HFFc6 (cell line): Measurements from ENCODE around the gene FNDC3B. TPM values are rescaled to one million over a fixed set of nuclear protein-coding genes. Genes with fewer than 3 reads are reported as not detected.
A peak's percentile ranks its signal among the peaks of the same experiment; 100 is the strongest.

Experiments used
- DNase-seq: peaks from one replicate; pipeline ENCODE4 v3.0.0-alpha.2; 2018
- H3K27ac Mint-ChIP-seq: 2 replicates; pipeline ENCODE4 v1.8.0; 2020; ENCODE audit warnings: mild to moderate bottlenecking, mixed read lengths
- H3K27me3 Mint-ChIP-seq: 2 replicates; pipeline ENCODE4 v1.8.0; 2021; ENCODE audit warnings: mild to moderate bottlenecking, moderate library complexity, mixed read lengths; ENCODE audit not compliant: insufficient read depth
- H3K36me3 Mint-ChIP-seq: 2 replicates; pipeline ENCODE4 v1.8.0; 2021; ENCODE audit warnings: low read depth, mixed read lengths
- H3K4me1 Mint-ChIP-seq: 2 replicates; pipeline ENCODE4 v1.8.0; 2020; ENCODE audit warnings: low read depth, mixed read lengths
- H3K4me3 Mint-ChIP-seq: 2 replicates; pipeline ENCODE4 v1.8.0; 2020; ENCODE audit warnings: mild to moderate bottlenecking, moderate library complexity, mixed read lengths
- H3K9me3 Mint-ChIP-seq: 2 replicates; pipeline ENCODE4 v1.8.0; 2020; ENCODE audit warnings: mild to moderate bottlenecking, mixed read lengths
- total RNA-seq, 6 experiments: library from RNA; stranded (reverse); fragmentation: NEBNext Ultra II Directional; extraction: Animal tissue kit (Norgen Biotek cat#: 25700); gene quantifications; 2 replicates in 1 of 6; 3 replicates in 5 of 6; pipeline ENCODE4 v1.2.3, GENCODE V29; 2021
- TF ChIP-seq, protein P1 (sequence below): fragments of 200-600 bp; sonication (generic); IDR thresholded peaks from 2 replicates; pipeline ENCODE4 v1.5.0; 2021; ENCODE audit warnings: antibody characterized with exemption, mild to moderate bottlenecking

FNDC3B gene
- total RNA-seq, 6 experiments from 2014 or later: 133 to 192 (median 155) TPM

DNA sequence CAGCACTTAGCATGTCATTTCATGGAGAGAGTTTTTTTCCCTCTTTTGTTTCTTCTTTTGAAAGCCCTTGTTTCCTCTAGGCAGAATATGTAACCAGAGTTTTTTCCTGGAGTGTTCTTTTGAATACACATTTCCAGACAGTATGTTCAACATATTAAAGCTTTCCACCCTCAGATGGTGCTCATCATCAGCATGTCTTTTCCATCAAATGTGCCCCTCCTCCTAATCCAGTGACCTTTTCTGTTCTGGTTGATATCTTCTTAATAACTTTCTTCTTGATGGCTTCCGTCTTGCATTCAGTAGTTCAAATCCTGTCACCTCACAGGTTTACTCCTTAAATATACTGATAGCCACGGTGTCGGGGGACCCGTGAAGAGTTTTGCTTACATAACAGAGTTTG lies 78.6 kb downstream of the FNDC3B start:
- H3K27ac Mint-ChIP-seq: no peak overlapping the region
- TF ChIP-seq, protein P1, sequence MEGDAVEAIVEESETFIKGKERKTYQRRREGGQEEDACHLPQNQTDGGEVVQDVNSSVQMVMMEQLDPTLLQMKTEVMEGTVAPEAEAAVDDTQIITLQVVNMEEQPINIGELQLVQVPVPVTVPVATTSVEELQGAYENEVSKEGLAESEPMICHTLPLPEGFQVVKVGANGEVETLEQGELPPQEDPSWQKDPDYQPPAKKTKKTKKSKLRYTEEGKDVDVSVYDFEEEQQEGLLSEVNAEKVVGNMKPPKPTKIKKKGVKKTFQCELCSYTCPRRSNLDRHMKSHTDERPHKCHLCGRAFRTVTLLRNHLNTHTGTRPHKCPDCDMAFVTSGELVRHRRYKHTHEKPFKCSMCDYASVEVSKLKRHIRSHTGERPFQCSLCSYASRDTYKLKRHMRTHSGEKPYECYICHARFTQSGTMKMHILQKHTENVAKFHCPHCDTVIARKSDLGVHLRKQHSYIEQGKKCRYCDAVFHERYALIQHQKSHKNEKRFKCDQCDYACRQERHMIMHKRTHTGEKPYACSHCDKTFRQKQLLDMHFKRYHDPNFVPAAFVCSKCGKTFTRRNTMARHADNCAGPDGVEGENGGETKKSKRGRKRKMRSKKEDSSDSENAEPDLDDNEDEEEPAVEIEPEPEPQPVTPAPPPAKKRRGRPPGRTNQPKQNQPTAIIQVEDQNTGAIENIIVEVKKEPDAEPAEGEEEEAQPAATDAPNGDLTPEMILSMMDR: no peak
- peaks cover 18% of the 10 kb centered on the region for H3K4me1 Mint-ChIP-seq
- no peaks in the 10 kb centered on the region for H3K27me3 Mint-ChIP-seq
- no peak overlapping the region for H3K4me3 Mint-ChIP-seq
- H3K9me3 Mint-ChIP-seq: no peaks in the 10 kb centered on the region
- H3K36me3 Mint-ChIP-seq: peaks cover 40% of the 10 kb centered on the region
- DNase-seq: no peak

DNA sequence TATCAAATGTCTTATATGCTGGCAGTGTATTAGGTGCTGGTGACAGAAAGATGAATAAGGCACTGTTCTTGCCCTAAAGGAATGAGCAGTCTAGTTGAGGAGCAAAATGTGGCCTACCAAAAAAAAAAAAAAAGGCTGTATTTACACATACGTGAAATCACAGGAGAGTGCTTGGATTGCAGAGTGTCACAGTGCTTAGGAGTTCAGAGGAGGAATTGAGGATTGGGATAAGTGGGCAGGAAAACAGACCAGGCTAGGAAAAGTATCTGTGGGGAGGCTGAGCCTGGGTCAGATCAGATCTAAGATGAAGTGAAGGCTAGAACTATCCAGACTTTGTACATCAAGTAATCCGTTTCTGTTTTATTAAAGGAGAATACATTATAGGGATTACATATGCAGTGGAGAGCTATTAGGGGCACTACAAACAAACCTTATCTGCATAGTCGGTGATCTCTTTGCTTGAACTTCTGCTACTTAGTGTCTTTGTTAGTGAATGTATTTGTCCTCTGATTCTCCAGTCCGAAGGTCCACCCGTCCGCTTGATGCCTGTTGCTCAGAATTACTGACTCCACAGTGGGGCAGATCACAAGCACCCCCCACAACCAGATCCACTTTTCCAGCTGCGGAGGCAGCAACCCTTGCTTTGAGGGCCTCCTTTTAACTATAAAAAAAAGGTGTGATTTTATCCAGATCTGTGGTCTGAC lies 80.0 kb downstream of the FNDC3B start:
- TF ChIP-seq, protein P1: no peak
- Mint-ChIP-seq H3K27ac (no peak overlapping the region; the same call in 1 of the 2 replicates), H3K36me3 (peaks cover 36% of the 10 kb centered on the region), H3K27me3 (peaks cover 1% of the 10 kb centered on the region; the same call in 1 of the 2 replicates), H3K4me3 (no peak overlapping the region), H3K4me1 (peaks cover 22% of the 10 kb centered on the region), H3K9me3 (no peaks in the 10 kb centered on the region)
- DNase-seq: no peak

DNA sequence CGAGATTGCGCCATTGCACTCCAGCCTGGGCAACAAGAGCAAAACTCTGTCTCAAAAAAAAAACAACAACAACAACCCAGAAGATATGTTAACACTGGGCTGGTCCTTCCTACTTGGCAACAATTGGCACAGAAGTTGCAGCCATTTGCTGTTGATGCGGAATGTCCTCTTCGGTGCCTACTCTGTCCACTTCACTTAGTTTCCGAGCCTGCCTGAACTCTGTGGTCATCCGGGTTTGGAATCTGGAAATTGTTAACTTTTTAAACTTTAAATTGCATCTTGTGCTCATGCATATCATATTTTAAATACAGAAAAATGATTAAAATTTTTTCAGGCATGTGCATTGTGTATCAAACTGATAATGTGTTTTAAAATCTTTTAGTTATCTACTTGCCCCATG lies 81.5 kb downstream of the FNDC3B start:
- no peak overlapping the region for H3K4me3 Mint-ChIP-seq
- peaks cover 37% of the 10 kb centered on the region for H3K4me1 Mint-ChIP-seq
- DNase-seq: no peak
- no peaks in the 10 kb centered on the region for H3K9me3 Mint-ChIP-seq
- TF ChIP-seq, protein P1: no peak
- H3K27ac Mint-ChIP-seq: no peak overlapping the region
- H3K36me3 Mint-ChIP-seq: peaks cover 38% of the 10 kb centered on the region
- peaks cover 1% of the 10 kb centered on the region for H3K27me3 Mint-ChIP-seq

DNA sequence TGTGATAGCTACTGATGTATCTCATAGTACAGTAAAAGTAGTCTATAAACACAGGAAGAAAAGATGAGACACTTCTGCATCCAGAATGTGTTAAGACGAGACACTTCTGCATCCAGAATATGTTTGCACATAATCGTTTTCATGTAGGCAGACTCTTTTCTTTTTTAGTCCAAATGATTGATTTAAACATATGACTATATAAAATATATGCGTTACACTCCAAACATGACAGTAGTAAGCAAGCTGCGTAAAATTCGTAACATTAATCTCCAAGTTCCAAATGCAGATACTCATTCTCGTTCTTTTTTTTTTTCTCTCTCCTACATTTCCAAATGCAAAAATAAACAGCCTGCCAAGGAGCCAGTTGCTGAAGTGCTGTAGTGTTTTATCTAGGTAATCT lies 82.6 kb downstream of the FNDC3B start:
- no peak overlapping the region for H3K27ac Mint-ChIP-seq
- H3K9me3 Mint-ChIP-seq: no peaks in the 10 kb centered on the region
- no peak for DNase-seq
- no peak overlapping the region for H3K4me3 Mint-ChIP-seq
- H3K36me3 Mint-ChIP-seq: peaks cover 40% of the 10 kb centered on the region
- TF ChIP-seq, protein P1: no peak
- H3K4me1 Mint-ChIP-seq: peaks cover 48% of the 10 kb centered on the region
- peaks cover 1% of the 10 kb centered on the region for H3K27me3 Mint-ChIP-seq

DNA sequence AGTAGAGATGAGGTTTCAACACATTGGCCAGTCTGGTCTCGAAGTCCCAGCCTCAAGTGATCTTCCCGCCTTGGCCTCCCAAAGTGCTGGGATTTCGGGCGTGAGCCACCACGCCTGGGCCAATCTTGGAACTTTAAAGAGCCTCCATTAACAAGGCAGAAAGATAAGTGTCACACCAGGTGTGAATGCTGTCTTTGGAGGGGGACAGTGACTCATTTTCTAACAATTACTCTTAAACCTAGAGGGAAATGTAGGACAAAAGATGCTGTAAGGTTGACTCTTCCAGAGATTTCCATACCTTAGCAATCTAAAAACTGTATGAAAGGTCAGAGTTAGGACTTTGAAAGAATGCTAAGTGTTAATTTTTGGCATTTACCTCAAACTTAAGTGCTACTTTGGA lies 84.9 kb downstream of the FNDC3B start:
- Mint-ChIP-seq H3K36me3 (peaks cover 31% of the 10 kb centered on the region), H3K27ac (peak overlapping the region; percentile 83), H3K4me3 (no peak overlapping the region), H3K9me3 (no peaks in the 10 kb centered on the region), H3K4me1 (peaks cover 69% of the 10 kb centered on the region), H3K27me3 (peaks cover 1% of the 10 kb centered on the region)
- DNase-seq: no peak
- TF ChIP-seq, protein P1: no peak
